ELR (cell line): ENCODE results near the gene KCNB1.

Experiments used
- DNase-seq: peaks from one replicate; pipeline ENCODE4 v3.0.0-alpha.2; 2015; ENCODE audit warnings: low read depth

KCNB1 gene

GRCh38 chr20:49351775-49352174 is 130.7 kb downstream of the KCNB1 start:
- no peak for DNase-seq

- DNase-seq = no peak
Measured at GRCh38 chr20:49349694-49350252, 132.7 kb downstream of the KCNB1 start.

- no peak for DNase-seq
Measured at GRCh38 chr20:49349078-49349477, 133.4 kb downstream of the KCNB1 start.

- no peak for DNase-seq
Measured at GRCh38 chr20:49348563-49348962, 133.9 kb downstream of the KCNB1 start.

- DNase-seq = no peak
Measured at GRCh38 chr20:49347156-49347555, 135.3 kb downstream of the KCNB1 start.

GRCh38 chr20:49346682-49347081 is 135.8 kb downstream of the KCNB1 start:
- DNase-seq = peak; percentile 27

- DNase-seq = peak; percentile 85
Measured at GRCh38 chr20:49345524-49345923, 136.9 kb downstream of the KCNB1 start.

- peak; percentile 97 for DNase-seq
Measured at GRCh38 chr20:49344975-49345374, 137.5 kb downstream of the KCNB1 start.

- DNase-seq = no peak
Measured at GRCh38 chr20:49344140-49344539, 138.3 kb downstream of the KCNB1 start.

GRCh38 chr20:49343246-49343645 is 139.2 kb downstream of the KCNB1 start:
- no peak for DNase-seq

- DNase-seq = peak; percentile 28
Measured at GRCh38 chr20:49340161-49340966, 142.1 kb downstream of the KCNB1 start.

GRCh38 chr20:49339123-49339522 is 143.3 kb downstream of the KCNB1 start:
- DNase-seq = no peak

GRCh38 chr20:49338061-49338460 is 144.4 kb downstream of the KCNB1 start:
- no peak for DNase-seq

GRCh38 chr20:49337357-49337756 is 145.1 kb downstream of the KCNB1 start:
- no peak for DNase-seq

- DNase-seq = no peak
Measured at GRCh38 chr20:49336786-49337185, 145.7 kb downstream of the KCNB1 start.

GRCh38 chr20:49335476-49335875 is 147.0 kb downstream of the KCNB1 start:
- no peak for DNase-seq

GRCh38 chr20:49330701-49331615 is 151.5 kb downstream of the KCNB1 start:
- DNase-seq = no peak

- no peak for DNase-seq
Measured at GRCh38 chr20:49328790-49329189, 153.7 kb downstream of the KCNB1 start.

GRCh38 chr20:49326026-49326425 is 156.4 kb downstream of the KCNB1 start:
- no peak for DNase-seq

GRCh38 chr20:49324306-49324705 is 158.2 kb downstream of the KCNB1 start:
- DNase-seq = no peak

GRCh38 chr20:49323622-49324238 is 158.7 kb downstream of the KCNB1 start:
- DNase-seq = peak; percentile 81

GRCh38 chr20:49320460-49320859 is 162.0 kb downstream of the KCNB1 start:
- DNase-seq = peak; percentile 74
